HG02852 (cell line): Measurements from ENCODE around the gene SNX4.
"Not testable (repeated sequence)": the region's sequence is repeated elsewhere in the genome, so short reads cannot be mapped to it uniquely, and the experiment has no call there.

Experiments
- ATAC-seq: cut with Tn5 transposase; IDR thresholded peaks from one replicate; pipeline ENCODE4 v1.9.1; 2021; ENCODE audit warnings: mild to moderate bottlenecking, moderate library complexity; ENCODE audit not compliant: unreplicated experiment

SNX4 gene

GRCh38 chr3:125519678-125520562 lies at the start of gene SNX4:
Gene SNX4, minus strand, starts transcription at chr3:125520202. Its CDS starts 30 bp downstream, at chr3:125520172.
- ATAC-seq: peak; percentile 87

DNA sequence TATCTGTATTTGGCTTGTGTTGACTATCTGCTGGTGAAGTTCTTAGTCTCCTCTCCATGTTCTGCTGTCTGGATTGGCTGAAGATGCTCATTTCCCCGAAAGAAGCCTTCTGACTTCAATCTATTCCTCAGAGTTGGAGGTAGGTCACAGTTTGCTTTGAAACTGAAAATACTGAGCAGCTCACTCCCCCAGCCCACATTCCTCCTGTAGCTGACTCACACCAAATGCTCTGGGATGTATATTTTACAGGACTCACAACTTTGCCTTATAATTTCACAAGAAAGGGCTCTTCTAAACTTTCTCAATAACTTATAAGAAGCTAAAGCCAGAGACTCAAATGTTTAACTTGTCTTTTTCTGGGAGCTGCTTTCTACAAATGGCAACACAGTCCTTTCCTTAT lies 36.3 kb upstream of the SNX4 start:
- ATAC-seq: no peak

- ATAC-seq: no peak
These were observed 32.4 kb upstream of the SNX4 start for GRCh38 chr3:125552401-125552800.

- no peak for ATAC-seq
These were observed 8.9 kb upstream of the SNX4 start for GRCh38 chr3:125528920-125529319.

DNA sequence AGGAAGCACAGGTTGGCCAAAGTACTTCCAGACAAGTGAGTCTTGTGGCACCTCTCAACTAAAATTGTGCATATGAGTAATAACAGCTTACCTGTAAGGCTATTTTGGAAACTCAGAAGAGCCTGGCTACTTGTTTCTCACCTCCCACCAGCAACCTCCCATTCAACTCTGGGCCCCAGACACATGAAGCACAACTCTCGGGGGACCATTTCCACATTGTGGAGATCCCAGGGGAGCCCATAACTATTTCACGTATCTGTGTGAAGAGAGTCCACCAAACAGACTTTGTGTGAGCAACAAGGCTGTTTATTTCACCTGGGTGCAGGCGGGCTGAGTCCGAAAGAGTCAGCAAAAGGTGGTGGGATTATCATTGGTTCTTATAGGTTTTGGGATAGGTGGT lies 5.2 kb upstream of the SNX4 start:
- ATAC-seq: no peak

- ATAC-seq: not testable (repeated sequence)
These were observed 539 bp upstream of the SNX4 start for GRCh38 chr3:125520563-125520919.

DNA sequence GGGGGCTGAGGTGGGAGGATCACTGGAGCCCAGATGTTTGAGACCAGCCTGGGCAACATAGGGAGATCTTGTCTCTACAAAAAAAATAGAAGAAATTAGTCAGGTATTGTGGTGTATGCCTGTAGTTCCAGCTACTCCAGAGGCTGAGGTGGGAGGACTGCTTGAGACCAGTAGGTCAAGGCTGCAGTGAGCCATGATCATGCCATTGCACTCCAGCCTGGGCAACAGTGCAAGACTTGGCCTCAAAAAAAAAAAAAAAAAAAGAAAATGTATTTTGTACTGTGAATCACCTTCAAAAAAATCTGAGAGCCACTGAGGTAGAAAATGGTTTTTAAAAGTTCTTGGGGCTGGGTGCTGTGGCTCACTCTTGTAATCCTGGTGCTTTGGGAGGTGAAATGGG lies 4.6 kb downstream of the SNX4 start:
- no peak for ATAC-seq

DNA sequence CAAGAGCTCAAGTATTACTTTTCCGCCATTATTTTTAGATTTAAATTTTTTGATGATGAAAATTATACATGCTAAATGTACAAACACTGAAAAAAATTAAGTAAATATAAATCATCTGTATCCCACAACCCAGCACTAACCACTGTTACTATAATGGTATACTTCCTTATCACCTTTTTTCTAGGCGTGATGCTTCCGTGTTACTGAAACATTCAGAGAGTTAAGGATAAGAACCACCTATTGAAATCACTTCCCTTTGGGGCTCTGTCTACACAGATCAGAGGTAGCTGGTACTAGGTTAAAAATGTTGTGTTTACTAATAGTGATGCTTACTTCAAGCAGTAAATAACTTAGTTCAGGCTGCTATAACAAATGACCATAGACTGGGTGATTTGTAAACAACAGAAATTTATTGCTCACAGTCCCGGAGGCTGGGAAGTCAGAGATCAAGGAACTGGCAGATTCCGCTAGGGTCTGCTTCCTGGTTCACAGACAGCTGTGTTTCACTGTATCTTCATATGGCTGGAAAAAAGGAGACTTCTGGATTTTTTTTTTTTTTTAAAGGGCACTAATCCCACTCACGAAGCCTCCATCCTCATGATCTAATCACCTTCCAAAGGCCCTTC lies 6.4 kb downstream of the SNX4 start:
- ATAC-seq: no peak

DNA sequence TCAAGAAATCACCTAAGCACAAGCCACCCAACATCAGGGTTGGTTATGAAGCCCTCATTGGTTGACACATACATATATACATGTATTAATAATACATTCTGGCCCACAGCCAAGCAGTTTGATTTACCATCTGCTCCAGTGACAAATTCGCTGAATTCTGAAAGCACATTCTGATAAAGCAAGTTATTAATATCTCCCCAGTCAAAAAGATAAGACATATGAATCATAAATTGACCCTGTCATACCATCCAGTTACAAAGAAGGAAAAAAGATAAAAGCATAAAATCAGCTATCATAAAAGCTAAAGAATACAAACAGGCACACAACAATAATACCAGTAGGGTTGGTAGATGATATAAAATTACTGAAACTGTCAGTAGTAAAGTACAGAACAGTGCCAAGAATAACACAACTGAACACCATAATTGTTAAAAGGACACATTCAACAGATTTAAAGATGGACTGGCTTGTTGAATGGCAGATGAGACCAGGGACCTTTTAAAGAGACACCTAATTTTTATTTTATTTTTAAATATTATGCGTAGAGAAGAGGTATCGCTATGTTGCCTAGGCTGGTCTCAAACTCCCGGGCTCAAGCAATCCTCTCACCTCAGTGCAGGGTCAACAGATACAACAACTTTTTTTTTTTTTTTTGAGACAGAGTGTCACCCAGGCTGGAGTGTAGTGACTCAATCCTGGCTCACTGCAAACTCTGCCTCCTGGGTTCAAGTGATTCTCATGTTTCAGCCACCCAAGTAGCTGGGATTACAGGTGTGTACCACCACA lies 7.7 kb downstream of the SNX4 start:
- ATAC-seq: peak; percentile 49

GRCh38 chr3:125511420-125512118 lies 8.4 kb downstream of the SNX4 start:
- ATAC-seq: no peak

GRCh38 chr3:125507128-125507527 lies 12.9 kb downstream of the SNX4 start:
- no peak for ATAC-seq

GRCh38 chr3:125498630-125499029 lies 21.4 kb downstream of the SNX4 start:
- ATAC-seq: no peak

DNA sequence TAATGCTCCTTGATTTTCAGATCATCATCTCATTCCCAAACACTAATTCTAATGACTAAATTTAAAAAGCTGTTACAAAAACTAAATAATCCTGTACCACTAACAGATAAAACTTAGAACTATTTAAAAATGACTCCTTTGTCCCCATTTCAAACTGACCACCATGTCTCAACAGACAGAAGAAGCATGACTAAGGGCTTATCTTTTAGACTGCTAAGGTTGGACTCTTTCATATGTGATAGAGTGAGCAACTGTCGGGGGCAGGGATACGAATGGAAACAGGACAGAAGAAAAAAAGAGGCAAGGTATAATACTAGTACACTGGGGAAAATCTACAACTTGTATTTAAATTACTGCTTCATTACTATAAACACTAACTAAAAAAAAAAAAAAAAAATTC lies 23.3 kb downstream of the SNX4 start:
- ATAC-seq: no peak

DNA sequence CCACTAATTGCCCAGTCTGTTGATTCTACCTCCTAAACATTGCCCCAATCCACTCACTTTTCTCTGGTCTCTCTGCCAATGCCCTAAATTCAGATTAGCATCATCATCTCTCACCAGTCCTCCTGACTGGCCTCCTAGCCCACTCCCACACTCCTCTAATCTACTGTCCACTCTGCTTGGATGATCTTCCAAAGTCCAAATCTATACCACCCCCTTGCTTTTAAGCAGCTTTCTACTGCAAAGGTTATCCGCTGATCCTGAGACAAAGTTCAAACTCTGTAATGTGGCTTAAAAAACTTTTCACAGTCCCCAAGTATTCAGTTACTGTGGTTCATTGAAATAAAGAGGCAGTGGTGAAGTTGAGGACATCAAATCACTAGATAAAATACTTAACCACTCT lies 37.6 kb downstream of the SNX4 start:
- no peak for ATAC-seq

GRCh38 chr3:125481786-125482185 lies 38.2 kb downstream of the SNX4 start:
- ATAC-seq: no peak

- not testable (repeated sequence) for ATAC-seq
These were observed 38.6 kb downstream of the SNX4 start for GRCh38 chr3:125481375-125481759.

GRCh38 chr3:125480656-125481374 lies 39.2 kb downstream of the SNX4 start:
- no peak for ATAC-seq

GRCh38 chr3:125479091-125479490 lies 40.9 kb downstream of the SNX4 start:
- ATAC-seq: no peak

DNA sequence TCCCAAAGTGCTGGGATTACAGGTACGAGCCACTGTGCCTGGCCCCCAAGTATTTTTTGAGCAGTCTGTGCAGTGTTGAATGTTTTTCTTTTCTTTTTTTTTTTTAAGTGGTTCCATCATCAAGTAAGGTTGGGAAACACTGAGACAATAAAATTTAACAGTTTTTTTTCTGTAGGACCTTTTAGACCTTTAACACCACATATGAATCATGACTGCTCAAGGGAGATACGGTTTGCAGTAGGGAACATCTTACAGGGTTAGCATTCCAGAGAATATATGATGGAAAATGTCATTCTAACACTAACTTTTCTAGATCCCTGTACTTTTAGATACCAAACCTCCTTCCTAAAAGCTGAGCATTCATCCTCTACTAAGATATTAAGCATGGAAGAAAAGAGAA lies 41.7 kb downstream of the SNX4 start:
- ATAC-seq: no peak

DNA sequence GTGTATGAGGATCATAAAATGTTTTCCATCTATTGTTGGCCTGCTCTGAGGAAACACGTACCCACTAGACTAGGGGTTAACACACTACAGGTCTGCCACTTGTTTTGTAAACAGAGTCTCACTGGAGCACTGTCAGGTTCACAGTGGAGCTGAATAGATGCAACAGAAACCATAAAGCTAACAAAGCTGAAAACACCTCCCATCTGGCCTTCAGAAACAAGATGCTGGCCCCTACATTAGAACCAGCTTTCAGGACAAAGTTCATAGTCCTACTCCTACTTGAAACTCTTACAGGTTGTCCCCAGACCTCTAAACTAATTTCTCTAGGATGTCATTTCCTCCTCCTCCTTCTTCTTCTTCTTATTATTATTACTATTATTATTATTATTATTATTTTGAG lies 42.3 kb downstream of the SNX4 start:
- ATAC-seq: no peak
